ENCODE data around the gene COX5B.
"Not testable (repeated sequence)": the region's sequence is repeated elsewhere in the genome, so short reads cannot be mapped to it uniquely, and the experiment has no call there.

Gene COX5B

GRCh38 chr2:97654791-97655190, 8.9 kb downstream of the COX5B start:
- no peak for DNase-seq

GRCh38 chr2:97656129-97656755, 10.4 kb downstream of the COX5B start:
- no peak for DNase-seq

DNA sequence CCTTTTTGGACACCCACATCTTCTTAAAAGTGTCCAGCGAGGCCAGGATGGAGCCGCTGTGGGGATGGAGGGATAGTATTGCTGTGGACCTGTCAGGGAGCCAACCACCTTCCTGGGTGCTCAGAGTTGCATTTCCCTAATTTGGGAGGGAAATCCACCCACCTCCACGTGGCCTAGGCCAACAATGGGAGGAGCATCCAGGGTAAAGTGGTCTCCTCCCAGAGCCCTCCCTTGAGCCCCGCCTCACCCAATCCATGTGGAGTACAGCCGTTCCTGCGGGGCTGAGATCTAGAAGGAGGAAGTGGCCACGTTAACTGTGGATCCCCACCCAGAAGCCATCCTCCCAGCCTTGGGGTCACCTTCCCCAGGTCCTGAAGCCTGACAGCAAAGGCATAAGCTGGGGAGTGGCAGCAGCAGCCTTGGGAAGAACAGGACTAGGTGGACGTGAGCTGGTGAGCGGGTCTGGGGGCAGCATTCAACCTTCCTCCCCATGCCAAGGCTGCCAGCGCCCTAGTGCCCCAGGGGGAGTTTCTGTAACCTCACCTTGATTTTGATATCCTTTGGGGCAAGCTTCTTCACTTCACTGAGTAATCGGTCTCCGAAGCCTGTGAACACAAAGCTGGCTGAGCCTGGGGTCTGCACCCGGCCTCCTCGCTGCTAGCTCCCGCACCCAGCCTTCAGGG, 11.2 kb downstream of the COX5B start:
- no peak for DNase-seq

DNA sequence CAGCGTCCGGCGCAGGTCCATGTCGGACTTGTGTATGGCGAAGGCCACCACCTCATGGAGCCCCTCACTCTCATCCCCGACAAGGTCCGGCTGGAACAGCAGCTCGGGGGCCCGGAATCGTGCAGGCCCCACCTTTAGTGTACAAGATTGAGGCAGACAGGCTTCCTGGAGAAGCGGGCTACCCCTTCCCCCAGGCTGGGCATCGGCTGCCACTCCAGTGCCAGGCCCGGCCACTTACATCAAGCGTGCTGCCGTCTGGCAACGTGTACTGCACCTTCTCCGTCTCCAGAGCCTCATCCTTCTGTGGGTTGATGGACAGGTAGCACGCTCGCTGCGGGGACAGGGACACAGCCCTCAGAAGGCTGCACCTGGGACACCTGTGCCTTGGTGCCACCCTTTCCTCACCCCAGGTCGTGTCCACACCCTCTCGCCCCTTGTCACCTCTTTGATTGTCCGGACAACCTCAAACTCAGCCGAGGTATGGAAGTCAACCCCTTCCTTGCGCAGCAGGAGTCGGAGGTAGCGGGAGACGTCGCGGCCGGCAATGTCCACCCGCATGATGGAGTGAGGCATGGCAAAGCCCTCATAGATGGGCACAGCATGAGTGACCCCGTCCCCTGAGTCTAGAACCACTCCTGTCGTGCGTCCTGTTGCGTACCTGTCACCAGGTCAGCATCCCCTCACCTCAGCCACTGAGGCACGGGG, 12.3 kb downstream of the COX5B start:
- no peak for DNase-seq

DNA sequence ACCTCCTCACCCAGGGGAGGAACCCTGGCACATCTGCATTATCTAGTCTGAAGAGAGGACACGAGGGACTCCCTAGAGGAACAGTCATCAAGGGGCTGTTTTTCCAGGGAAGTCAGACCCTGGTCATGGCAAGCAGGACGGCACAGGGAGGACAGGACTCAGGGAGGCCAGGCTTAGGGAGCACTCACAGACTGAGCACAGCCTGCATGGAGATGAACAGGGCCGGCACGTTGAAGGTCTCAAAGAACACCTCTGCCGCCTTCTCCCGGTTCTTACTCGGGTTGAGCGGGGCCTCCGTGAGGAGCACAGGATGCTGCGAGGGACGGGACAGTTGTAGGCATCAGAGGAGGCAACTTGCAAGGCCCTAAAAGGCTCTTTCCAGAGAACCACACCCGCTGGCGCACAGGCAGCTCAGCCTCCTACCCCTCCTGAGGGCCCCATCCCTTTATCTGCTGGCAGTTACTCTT, 12.9 kb downstream of the COX5B start:
- DNase-seq: no peak

DNA sequence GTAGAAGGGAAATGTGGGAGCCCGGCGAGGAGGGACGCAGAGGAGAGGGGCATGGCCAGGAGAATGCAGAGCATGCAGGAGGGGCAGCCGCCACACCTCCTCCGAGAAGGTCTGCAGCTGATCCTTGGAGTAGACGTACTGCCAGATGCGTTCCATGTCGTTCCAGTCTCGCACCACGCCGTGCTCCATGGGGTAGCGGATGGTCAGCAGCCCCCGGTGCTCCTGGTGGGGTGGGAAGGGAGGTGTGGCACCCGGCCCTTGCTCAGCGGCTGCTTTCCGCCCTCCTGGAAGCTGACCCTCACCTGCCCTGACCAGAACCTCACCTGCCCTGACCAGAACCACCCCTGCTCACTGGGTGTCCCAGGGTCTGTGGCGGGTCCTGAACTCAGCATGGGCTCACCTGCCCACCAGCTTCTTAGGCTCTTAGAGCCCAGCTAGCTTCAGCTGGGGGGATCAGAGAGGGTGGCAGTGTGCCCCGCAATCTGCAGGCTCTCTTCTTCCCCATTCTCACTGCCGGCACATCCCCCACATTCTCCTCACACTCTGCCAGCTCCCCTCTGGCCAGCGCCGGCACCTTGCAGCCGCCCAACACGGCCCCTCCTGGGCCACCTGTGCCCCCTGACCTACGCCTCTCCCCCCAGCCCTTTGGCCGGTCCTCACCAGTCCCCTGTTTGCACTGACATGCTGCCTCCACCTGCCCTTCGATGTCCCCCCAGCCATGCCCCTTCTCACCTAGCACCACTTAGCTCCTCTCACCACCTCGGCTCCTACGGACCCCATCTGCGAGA, 13.6 kb downstream of the COX5B start:
- DNase-seq: no peak

DNA sequence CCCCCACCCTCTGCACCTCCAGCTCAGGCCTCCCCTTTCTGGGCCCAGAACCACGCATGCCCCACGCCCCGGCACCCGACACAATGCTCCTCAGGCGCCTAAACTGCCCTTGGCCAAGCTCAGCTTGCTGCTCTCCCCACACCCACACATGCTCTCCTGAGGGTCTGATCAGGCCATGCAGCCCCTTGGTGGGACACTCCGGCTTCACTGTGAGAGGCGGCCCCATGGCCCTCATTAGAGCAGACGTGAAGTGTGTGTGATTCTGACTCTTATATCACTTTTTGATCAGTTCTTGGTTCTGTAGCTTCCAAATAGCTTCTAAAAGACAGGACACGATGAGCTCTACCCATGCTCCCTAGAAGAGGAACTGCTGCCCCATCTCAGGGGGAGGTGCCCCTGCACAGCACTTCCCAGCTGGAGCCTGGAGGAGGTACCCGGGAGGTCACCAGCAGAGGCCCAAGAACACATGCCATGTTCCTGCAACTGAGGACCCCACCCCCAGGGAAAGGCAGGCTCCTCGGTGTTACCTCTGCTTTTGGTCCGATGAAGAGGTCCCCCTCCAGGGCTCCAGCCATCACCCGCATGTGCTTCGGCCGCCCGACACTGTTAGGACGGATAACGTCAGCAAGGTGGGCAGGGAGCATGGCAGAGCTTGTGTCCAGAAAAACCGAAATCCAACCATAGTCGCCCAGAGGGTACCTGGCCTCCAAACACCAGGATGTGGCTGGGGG, 14.3 kb downstream of the COX5B start:
- no peak for DNase-seq

GRCh38 chr2:97660775-97661389, 15.0 kb downstream of the COX5B start:
- no peak for DNase-seq

- DNase-seq: no peak
Observed at GRCh38 chr2:97661927-97662326, 16.1 kb downstream of the COX5B start.

- no peak for DNase-seq
Observed at GRCh38 chr2:97662386-97662894, 16.6 kb downstream of the COX5B start.

GRCh38 chr2:97662895-97663625, 17.2 kb downstream of the COX5B start:
- DNase-seq: peak; percentile 87

DNA sequence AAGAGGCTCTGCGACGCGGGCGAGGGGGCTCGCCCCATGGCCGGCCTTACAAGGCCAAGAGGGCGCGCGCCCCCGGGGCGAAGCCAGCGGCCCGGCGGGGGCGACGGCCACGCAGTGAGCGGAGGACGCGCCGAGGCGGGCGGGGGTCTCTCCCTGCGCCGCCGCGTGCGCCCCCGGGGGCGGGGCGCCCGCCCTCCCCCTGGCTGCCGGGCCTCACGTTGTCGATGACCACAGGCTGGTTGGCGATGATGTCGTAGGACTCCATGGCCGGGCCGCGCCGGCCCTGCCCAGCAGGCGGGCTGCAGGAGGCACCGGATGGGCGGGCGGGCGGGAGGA, 17.7 kb downstream of the COX5B start:
- DNase-seq: no peak

GRCh38 chr2:97663962-97664635, 18.2 kb downstream of the COX5B start, which contains the start of gene ACTR1B:
ACTR1B (minus strand) TSS chr2:97664044; CDS start chr2:97663890, 154 bp downstream.
- peak; percentile 98 for DNase-seq

- DNase-seq: no peak
Observed at GRCh38 chr2:97664636-97664970, 18.7 kb downstream of the COX5B start.

- no peak for DNase-seq
Observed at GRCh38 chr2:97669448-97669847, 23.6 kb downstream of the COX5B start, which contains the start of gene C2orf92. C2orf92 (plus strand) TSS chr2:97669713; CDS start chr2:97669789, 76 bp downstream.

- DNase-seq: no peak
Observed at GRCh38 chr2:97670471-97670870, 24.6 kb downstream of the COX5B start.

DNA sequence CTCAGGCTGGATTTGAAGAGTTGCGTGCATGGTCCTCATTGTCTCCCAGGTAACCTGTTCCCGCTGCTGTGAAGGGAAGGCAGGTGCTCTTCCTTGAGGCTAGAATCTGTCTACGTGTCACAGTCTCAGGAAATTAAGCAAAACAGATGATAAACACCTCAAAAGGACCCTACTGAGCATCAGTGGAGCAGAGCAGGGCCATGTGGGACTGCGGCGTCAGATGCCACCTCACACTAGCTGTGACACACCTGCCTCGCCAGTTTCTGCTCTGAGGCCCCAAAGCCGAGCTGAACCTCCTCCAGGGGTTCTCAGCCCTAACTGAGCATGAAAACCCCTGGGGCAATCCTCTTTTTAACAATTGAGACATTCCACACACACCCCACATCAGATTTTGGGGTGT, 25.7 kb downstream of the COX5B start:
- DNase-seq: no peak

GRCh38 chr2:97672606-97673140, 26.8 kb downstream of the COX5B start:
- DNase-seq: not testable (repeated sequence)

- peak; percentile 29 for DNase-seq
Observed at GRCh38 chr2:97673182-97673914, 27.5 kb downstream of the COX5B start.

GRCh38 chr2:97673915-97674283, 28.0 kb downstream of the COX5B start:
- peak; percentile 33 for DNase-seq

Data from activated naive CD4-positive, alpha-beta T cell treated with Interleukin-2 at 50 U/mL for 16 hours (primary cell).